OCI-LY3 (cell line): ENCODE results near the gene CHADL.

Experiments
- H2AFZ ChIP-seq: fragments of 200-600, 300-600 bp; shearing (Covaris generic); 2 replicates; pipeline ENCODE4 v1.6.0; 2014; ENCODE audit warnings: antibody characterized with exemption, low read depth, low read length
- H3K27ac ChIP-seq: fragments of 200-600, 300-600 bp; sonication (generic); 2 replicates; pipeline ENCODE4 v1.5.1; 2014; ENCODE audit warnings: mild to moderate bottlenecking, low read length, moderate library complexity, mixed read lengths
- H3K27me3 ChIP-seq: fragments of 200-600, 300-600 bp; sonication (generic); 2 replicates; pipeline ENCODE4 v1.6.1; 2014; ENCODE audit warnings: low read depth, low read length, mixed read lengths
- H3K36me3 ChIP-seq: fragments of 200-600, 300-600 bp; sonication (generic); replicated peaks from 2 replicates; pipeline ENCODE3; 2014; ENCODE audit warnings: low read depth, low read length, mixed read lengths
- H3K4me1 ChIP-seq: fragments of 300-600, 200-600 bp; sonication (generic); 2 replicates; pipeline ENCODE4 v1.6.1; 2014; ENCODE audit warnings: low read length, mixed read lengths
- H3K4me2 ChIP-seq: fragments of 200-600, 300-600 bp; sonication (generic); 2 replicates; pipeline ENCODE4 v1.6.1; 2014; ENCODE audit warnings: low read length, mixed read lengths
- H3K4me3 ChIP-seq: fragments of 300-600, 200-600 bp; sonication (generic); 2 replicates; pipeline ENCODE4 v1.5.1; 2014; ENCODE audit warnings: antibody characterized with exemption, mild to moderate bottlenecking, low read length, moderate library complexity
- H3K79me2 ChIP-seq: fragments of 300-600, 200-600 bp; shearing (Covaris generic); 2 replicates; pipeline ENCODE4 v1.6.1; 2014; ENCODE audit warnings: mild to moderate bottlenecking, low read length, mixed read lengths
- H3K9ac ChIP-seq: fragments of 300-600, 200-600 bp; shearing (Covaris generic); 2 replicates; pipeline ENCODE4 v1.6.0; 2014; ENCODE audit warnings: mild to moderate bottlenecking, low read length, moderate library complexity
- H3K9me3 ChIP-seq: fragments of 200-600, 300-600 bp; shearing (Covaris generic); 2 replicates; pipeline ENCODE4 v1.6.1; 2014; ENCODE audit warnings: low read length, mixed read lengths; ENCODE audit not compliant: insufficient read depth
- H4K20me1 ChIP-seq: fragments of 200-600, 300-600 bp; sonication (generic); 2 replicates; pipeline ENCODE4 v1.6.1; 2016; ENCODE audit warnings: low read length, mixed read lengths; ENCODE audit not compliant: insufficient read depth
- EZH2phosphoT487 ChIP-seq: fragments of 200-600 bp; shearing (Covaris generic); IDR thresholded peaks from 2 replicates; pipeline ENCODE4 v1.6.1; 2018; ENCODE audit warnings: antibody characterized with exemption, mixed run types, low read depth
- TF ChIP-seq, protein P1 (sequence below): fragments of 200-600, 300-600 bp; sonication (generic); IDR thresholded peaks from 2 replicates; pipeline ENCODE4 v1.5.1; 2014; ENCODE audit warnings: antibody characterized with exemption, low read length, low read depth

CHADL gene, protein sequence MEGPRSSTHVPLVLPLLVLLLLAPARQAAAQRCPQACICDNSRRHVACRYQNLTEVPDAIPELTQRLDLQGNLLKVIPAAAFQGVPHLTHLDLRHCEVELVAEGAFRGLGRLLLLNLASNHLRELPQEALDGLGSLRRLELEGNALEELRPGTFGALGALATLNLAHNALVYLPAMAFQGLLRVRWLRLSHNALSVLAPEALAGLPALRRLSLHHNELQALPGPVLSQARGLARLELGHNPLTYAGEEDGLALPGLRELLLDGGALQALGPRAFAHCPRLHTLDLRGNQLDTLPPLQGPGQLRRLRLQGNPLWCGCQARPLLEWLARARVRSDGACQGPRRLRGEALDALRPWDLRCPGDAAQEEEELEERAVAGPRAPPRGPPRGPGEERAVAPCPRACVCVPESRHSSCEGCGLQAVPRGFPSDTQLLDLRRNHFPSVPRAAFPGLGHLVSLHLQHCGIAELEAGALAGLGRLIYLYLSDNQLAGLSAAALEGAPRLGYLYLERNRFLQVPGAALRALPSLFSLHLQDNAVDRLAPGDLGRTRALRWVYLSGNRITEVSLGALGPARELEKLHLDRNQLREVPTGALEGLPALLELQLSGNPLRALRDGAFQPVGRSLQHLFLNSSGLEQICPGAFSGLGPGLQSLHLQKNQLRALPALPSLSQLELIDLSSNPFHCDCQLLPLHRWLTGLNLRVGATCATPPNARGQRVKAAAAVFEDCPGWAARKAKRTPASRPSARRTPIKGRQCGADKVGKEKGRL

DNA sequence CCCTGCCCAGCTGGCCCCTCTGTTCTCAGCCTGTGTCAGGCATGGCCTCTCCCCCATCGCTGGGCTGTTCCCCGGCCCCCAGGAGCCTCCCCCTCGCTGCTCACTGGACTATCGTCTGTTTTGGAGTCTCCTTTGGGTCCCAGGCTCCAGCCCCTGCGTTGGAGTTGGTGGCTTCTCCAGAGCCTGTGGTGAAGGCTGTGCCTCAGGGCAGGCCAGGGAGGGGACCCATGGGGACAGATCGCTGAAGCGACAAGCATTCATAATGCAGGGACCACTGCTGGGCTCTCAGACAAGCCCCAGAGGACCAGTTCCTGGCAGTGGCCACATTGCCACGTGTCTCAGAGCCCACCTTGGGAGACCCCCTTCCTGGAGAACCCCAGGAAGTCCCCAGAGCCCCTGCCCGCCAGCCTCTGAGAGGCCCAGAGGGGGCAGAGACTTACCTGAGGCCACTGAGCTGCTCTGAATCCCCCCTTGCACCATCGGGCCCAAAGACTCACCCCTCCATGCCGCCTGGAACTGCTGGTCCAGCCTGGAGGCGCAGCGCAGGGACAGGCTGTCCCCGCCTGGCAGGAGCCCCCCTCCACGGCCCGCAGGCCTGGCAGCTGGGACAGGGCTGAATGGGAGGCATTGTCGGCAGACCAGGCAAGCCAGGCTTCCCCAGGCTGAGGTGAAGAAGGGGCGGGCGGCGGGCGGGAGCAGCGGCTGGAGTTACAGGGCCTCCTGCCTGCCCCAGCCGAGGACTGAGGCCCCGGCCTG is at the start of gene CHADL:
Gene CHADL, minus strand, starts transcription at position 555 of the 756 bp plus-strand sequence. Its CDS starts 50 bp downstream, at position 505.
- no peak for TF ChIP-seq EZH2phosphoT487
- TF ChIP-seq, protein P1, sequence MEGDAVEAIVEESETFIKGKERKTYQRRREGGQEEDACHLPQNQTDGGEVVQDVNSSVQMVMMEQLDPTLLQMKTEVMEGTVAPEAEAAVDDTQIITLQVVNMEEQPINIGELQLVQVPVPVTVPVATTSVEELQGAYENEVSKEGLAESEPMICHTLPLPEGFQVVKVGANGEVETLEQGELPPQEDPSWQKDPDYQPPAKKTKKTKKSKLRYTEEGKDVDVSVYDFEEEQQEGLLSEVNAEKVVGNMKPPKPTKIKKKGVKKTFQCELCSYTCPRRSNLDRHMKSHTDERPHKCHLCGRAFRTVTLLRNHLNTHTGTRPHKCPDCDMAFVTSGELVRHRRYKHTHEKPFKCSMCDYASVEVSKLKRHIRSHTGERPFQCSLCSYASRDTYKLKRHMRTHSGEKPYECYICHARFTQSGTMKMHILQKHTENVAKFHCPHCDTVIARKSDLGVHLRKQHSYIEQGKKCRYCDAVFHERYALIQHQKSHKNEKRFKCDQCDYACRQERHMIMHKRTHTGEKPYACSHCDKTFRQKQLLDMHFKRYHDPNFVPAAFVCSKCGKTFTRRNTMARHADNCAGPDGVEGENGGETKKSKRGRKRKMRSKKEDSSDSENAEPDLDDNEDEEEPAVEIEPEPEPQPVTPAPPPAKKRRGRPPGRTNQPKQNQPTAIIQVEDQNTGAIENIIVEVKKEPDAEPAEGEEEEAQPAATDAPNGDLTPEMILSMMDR: no peak
- H3K4me2 ChIP-seq: no peak within 1 kb of the TSS

DNA sequence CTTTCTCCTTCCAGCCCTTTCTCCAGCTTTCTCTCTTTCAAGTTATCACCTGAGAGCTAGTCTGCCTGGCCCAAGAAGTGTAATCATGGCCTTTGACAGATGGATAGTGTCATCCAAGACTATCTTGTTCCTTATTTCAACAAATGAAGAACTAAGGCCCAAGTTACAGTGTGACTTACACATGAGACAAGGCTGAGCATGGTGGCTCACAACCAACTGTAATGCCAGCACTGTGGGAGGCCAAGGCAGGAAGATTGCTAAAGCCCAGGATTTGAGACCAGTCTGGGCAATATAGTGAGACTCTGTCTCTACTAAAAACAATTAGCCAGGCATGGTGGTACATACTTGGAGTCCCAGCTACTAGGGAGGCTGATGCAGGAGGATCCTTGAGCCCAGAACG is 48.9 kb upstream of the CHADL start:
- Histone ChIP-seq H3K27ac (no peak overlapping the region), H3K4me1 (peaks cover 9% of the 10 kb centered on the region), H3K4me3 (no peak overlapping the region), H3K9ac (no peak overlapping the region), H2AFZ (no peak overlapping the region), H3K27me3 (no peaks in the 10 kb centered on the region), H3K36me3 (peaks cover 2% of the 10 kb centered on the region), H3K79me2 (peaks cover 13% of the 10 kb centered on the region), H4K20me1 (no peaks in the 10 kb centered on the region), H3K4me2 (no peak overlapping the region), H3K9me3 (no peaks in the 10 kb centered on the region)
- TF ChIP-seq, protein P1: no peak
- TF ChIP-seq EZH2phosphoT487: no peak

More for the DNA sequence above, at the start of gene CHADL:
- H3K4me3 ChIP-seq: no peak within 1 kb of the TSS
- no peaks in the 10 kb centered on the region for H3K79me2 ChIP-seq
- H3K9me3 ChIP-seq: no peaks in the 10 kb centered on the region
- no peak within 1 kb of the TSS for H3K27ac ChIP-seq
- no peak within 1 kb of the TSS for H3K9ac ChIP-seq
- H3K36me3 ChIP-seq: peaks cover 6% of the 10 kb centered on the region
- H4K20me1 ChIP-seq: no peaks in the 10 kb centered on the region
- H3K4me1 ChIP-seq: peaks cover 9% of the 10 kb centered on the region; the same call in 1 of the 2 replicates
- no peaks in the 10 kb centered on the region for H3K27me3 ChIP-seq
- no peak within 1 kb of the TSS for H2AFZ ChIP-seq

DNA sequence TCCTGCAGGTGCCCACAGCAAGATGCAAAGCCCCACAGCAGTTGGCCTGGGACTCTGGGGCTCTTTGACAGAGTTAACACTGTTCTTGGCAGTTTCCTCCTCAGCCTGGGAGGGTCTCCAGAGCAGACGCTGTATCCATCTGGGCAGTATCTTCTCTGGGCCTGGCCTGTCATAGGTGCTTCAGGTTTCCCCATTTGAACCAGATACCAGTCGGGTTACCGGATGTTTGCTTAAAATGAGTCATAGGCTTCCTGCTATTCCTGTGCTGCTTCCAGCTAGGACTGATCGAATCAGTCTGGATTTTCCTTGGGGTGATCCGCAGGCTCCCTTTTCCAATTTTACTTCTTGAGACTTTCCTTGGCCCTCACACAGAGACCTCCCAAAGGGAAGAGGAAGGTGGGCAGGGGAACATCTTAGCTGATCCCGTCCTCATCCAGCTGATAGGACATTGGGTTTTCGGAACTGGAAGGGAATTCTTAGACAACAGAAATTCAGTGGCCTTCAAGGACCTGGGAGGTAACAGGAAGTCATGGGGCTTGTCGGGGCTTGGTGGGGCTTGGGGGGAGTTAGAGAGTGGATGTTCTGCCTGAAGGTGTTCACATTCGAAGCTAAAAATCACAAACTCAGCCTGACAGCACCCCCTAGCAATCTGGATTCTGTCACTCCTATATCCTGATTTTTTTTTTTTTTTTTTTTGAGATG is 47.7 kb upstream of the CHADL start:
- no peaks in the 10 kb centered on the region for H4K20me1 ChIP-seq
- no peaks in the 10 kb centered on the region for H3K27me3 ChIP-seq
- H3K36me3 ChIP-seq: peaks cover 7% of the 10 kb centered on the region
- H3K4me1 ChIP-seq: peaks cover 11% of the 10 kb centered on the region
- no peak overlapping the region for H2AFZ ChIP-seq
- no peak overlapping the region for H3K9ac ChIP-seq
- peaks cover 24% of the 10 kb centered on the region for H3K79me2 ChIP-seq
- TF ChIP-seq, protein P1: no peak
- no peak for TF ChIP-seq EZH2phosphoT487
- no peak overlapping the region for H3K27ac ChIP-seq
- H3K9me3 ChIP-seq: no peaks in the 10 kb centered on the region
- no peak overlapping the region for H3K4me3 ChIP-seq
- H3K4me2 ChIP-seq: no peak overlapping the region
